GM19351 (cell line): ENCODE measurements around the gene TMEM144.

Source experiments
- ATAC-seq: cut with Tn5 transposase; IDR thresholded peaks from one replicate; pipeline ENCODE4 v1.9.1; 2021; ENCODE audit warnings: mild to moderate bottlenecking, moderate library complexity; ENCODE audit not compliant: unreplicated experiment

TMEM144 gene

DNA sequence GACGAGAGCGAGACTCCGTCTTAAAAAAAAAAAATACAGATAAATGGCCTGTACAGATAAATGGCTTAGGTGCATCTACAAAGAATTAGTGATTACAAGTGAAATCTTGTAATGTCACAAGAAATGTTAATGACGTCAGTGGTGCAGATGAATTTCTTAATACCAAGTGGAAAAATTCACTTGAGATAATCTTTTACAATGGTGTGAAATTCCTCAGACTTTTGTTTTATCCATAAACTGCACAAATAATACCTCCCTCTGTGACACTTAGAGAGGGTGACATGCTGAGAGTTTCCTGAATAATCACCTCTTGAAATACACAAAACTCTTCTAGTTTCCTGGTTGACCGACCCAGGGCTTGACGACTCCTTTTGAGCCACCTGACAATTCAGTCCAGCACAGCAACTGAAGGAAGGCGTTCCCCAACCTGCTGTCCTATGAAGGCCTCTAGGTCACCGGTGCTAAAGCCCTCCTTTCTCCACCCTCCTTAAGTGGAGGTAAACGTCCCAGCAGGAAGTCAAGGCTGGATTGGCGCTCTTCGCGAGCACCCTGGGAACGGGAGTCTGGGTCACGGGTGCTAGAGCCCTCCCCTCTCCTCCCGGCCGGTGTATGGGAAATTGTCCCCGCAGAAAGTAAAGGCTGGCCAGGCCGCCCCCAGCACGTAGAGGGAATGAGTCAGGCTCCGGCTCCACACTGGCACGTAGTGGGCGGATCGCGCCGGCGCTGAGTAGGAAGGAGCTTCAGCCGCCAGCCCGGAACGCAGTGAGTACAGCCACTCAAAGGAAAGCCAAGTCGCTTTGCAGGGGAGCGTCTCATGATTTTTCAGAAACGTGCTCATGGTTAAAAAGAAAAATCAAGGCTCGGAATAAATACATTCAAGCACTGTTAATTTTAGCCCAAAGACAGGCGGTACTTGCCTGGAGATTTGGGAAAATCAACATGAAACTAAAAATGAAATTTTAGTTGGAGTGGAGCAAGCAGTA lies at the start of gene TMEM144:
TSS of gene TMEM144 (plus strand) at position 662 of the 983 bp plus-strand sequence. CDS start 2,182 bp downstream, outside the sequence.
- ATAC-seq, result peak; percentile 89

GRCh38 chr4:158161551-158162354 lies 48.5 kb upstream of the TMEM144 start:
- ATAC-seq, result no peak

DNA sequence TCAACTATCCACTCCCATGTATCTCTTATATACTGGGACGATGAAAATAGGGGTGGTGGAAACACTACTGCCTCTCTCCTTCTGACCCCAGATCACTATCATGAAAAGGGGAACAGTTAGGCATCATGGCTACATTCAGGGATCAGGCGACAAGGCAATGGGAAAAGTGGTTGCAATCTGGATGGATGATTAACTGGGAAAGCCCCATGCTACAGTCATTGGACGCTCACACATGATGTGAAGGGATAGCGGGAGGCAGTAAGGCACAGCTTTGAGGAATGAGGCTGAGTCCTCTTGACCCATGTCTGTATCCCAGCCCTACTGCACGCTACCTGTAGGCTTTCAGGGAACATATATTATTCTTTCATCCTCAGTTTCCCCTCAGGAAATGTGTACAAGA lies 47.7 kb upstream of the TMEM144 start:
- no peak for ATAC-seq

- ATAC-seq, result no peak
These were observed 46.1 kb upstream of the TMEM144 start for GRCh38 chr4:158163941-158164767.

DNA sequence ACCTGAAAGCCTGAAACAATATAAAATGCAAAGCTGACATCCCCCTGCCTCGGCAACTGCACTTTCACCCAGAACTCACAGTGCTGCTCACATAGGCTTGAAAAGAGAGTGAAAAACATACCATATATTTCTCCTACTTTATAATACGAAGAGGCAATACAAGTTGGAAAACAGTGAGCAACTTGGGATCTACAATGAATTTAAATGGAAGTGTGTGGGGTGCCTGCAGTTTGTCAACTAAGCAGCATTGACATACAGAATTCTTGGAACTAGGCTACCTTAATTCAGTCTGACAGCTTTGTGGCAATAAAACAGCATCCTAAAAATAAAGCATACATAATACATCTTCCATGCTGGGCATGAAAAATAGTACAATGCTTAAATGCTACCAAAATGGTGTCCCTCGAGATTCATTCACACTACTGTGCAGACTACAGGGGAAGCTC lies 45.5 kb upstream of the TMEM144 start:
- ATAC-seq, result no peak

GRCh38 chr4:158166701-158167100 lies 43.6 kb upstream of the TMEM144 start:
- no peak for ATAC-seq

DNA sequence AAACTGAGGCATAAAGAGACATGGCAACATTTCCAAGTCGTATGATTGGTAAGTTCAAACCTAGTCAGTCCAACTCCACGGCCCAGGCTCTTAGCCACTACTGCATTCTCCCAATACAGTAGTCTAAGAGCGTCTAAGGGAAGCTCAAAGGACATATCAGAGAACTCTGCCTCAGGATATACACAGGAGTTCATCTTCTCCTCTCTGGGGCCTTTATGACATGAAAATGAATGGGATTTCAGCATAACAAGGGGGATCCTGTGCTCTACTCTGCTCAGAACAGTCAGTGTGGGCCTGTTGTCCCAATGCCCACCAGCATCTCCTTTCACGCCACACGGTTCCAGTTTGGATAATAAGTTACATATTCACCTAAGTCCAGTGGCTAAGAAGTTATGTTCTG lies 41.7 kb upstream of the TMEM144 start:
- ATAC-seq, result no peak

- no peak for ATAC-seq
These were observed 40.8 kb upstream of the TMEM144 start for GRCh38 chr4:158169506-158169905.

GRCh38 chr4:158169931-158170690 lies 40.2 kb upstream of the TMEM144 start:
- ATAC-seq, result peak; percentile 11

GRCh38 chr4:158170691-158171561 lies 39.4 kb upstream of the TMEM144 start:
- peak; percentile 58 for ATAC-seq

- ATAC-seq, result peak; percentile 54
These were observed 37.7 kb upstream of the TMEM144 start, which contains the start of gene GASK1B for GRCh38 chr4:158172261-158173258. GASK1B (minus strand) TSS chr4:158173025; CDS start chr4:158171375, 1,650 bp downstream.

- ATAC-seq, result no peak
These were observed 34.2 kb upstream of the TMEM144 start for GRCh38 chr4:158176108-158176507.

GRCh38 chr4:158176776-158177175 lies 33.5 kb upstream of the TMEM144 start:
- ATAC-seq, result no peak

- ATAC-seq, result no peak
These were observed 30.8 kb upstream of the TMEM144 start for GRCh38 chr4:158179465-158179864.

- no peak for ATAC-seq
These were observed 28.4 kb upstream of the TMEM144 start for GRCh38 chr4:158181906-158182305.

- ATAC-seq, result no peak
These were observed 27.6 kb upstream of the TMEM144 start for GRCh38 chr4:158182736-158183135.

DNA sequence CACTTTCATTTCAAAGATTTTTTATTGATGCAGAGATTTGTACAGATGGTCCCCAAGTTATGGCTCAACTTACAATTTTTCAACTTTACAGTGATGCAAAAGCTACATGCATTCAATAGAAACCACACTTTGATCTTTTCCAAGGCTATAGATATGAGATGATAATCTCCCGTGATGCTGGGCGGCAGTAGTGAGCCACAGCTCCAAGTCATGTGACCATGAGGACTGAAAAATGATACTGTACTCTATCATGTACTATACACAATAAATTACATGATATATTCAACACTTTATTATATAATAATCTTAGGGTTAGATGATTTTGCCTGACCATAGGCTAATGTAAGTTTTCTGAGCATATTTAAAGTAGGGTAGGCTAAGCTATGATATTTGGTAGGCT lies 23.5 kb upstream of the TMEM144 start:
- no peak for ATAC-seq

DNA sequence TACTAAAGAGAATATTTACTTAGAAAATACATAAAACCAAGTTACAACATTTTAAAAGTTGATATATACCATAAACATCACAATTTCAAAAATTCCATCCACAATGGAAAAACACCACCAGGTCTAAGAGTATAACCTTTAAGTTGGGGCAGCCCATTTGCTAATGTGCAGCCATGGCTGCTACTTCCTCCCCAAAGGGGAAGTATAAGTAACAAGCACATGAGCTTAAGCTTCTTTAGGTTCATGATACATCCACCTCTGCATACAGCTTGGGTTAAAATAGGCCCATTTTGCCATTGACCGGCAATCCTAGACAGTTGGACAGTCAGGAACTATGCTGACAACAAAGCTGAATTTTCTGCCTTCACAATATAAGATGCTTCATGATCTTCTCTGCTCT lies 20.9 kb upstream of the TMEM144 start:
- ATAC-seq, result no peak
